ENCODE data around the gene NSG1.

Gene NSG1

DNA sequence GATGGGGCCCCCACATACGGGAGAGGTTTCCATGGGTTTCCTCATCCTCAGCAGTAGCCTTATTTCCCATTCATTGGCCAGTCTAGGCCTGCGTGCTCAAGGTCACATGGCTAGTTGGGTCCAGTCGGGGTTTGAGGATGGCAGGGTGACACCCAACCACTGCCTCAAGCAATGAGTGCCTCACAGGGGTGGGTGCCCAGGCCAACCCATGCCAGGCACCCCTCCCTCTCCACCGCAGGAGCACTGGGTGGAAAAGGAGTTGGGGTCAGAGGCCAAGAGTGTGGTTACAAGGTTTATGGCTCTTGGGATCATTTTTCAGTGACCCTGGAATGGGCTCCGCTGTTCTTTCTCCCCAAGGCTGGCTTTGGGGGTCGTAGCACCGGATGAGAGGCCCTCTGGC is 3.1 kb downstream of the NSG1 start:
- DNase-seq (ENCODE audit: low read depth), result no peak
- H3K4me3 ChIP-seq (ENCODE audit: control insufficient read depth, low read depth, low read length), result no peak overlapping the region
- TF ChIP-seq CTCF (conservative IDR thresholded peaks at IDR 0.05; ENCODE audit: control insufficient read depth, insufficient read depth, low read depth, low read length), result no peak

DNA sequence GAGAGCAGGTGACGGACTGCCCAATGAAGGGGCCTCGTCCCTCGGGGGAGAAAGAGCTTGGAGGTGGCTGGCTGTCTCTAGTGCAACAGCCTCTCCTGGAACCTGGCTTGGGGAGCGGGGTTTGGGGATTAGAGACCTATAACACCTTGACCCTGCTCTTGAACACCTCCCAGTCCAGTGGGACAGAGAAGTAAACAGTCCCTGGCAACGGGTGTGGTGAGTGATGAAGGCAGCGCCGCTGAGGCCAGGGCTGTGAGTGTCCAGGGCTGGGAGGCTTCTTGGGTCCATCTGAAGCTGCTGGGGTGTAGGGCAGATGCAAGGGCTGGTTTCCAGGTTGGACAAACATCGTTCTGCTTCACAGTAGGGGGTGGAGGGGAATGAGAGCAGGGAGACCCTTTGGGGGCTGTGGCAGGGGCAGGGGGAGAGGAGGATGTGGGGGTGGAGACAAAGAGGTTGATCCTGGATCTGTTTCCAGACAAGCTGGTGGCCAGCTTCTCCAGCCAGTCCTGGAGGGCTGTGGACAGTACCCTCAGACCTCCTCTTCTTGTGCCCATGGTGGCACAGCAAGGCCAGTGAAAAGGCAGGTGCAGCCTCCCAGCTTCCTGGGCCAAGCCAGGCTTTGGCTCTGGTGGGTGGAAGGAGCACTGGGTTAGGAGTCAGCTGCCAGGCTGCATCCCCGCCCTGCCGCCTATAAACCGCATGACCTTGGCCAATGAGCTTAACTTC is 3.8 kb downstream of the NSG1 start:
- DNase-seq (ENCODE audit: low read depth), result no peak
- TF ChIP-seq CTCF (conservative IDR thresholded peaks at IDR 0.05; ENCODE audit: control insufficient read depth, insufficient read depth, low read depth, low read length), result no peak
- no peak overlapping the region for H3K4me3 ChIP-seq (ENCODE audit: control insufficient read depth, low read depth, low read length)

- TF ChIP-seq CTCF (conservative IDR thresholded peaks at IDR 0.05; ENCODE audit: control insufficient read depth, insufficient read depth, low read depth, low read length), result no peak
- no peak overlapping the region for H3K4me3 ChIP-seq (ENCODE audit: control insufficient read depth, low read depth, low read length)
- DNase-seq (ENCODE audit: low read depth), result no peak
Observed at GRCh38 chr4:4391866-4392265, 5.0 kb downstream of the NSG1 start.

DNA sequence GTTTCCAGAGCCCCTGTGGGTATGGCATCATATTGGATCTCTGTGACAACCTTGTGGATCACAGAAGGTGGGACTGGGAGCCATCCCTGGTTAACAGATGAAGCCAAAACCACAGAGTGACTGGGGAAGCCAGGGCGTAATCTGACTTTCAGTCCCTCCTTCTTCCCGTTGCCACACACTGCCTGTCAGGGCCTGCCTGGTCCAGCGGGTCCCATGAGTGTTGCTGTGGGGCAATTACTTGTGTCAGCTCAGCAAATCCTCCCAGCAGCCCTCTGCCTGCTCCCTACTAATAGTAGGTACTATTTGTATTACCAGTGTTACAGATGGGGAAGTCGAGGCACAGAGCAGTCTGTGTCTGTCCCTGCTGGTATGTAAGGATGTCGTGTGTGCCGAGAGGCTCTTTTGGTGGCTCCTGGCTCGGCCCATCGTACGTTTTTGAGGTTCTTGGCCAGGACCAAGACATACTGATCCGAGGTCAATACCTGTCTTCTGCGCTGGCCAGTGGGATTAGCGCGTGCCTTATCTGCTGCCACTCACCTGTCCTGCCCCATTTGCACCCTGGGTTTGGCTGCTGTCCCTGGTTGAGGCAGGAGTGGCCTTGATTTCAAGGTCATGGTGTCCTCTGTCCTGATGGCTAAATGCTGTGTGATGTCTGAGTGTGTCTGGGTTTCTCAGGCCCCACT is 5.7 kb downstream of the NSG1 start:
- no peak for DNase-seq (ENCODE audit: low read depth)
- no peak for TF ChIP-seq CTCF (conservative IDR thresholded peaks at IDR 0.05; ENCODE audit: control insufficient read depth, insufficient read depth, low read depth, low read length)
- no peak overlapping the region for H3K4me3 ChIP-seq (ENCODE audit: control insufficient read depth, low read depth, low read length)

GRCh38 chr4:4394644-4395043 is 7.7 kb downstream of the NSG1 start:
- DNase-seq (ENCODE audit: low read depth), result peak; percentile 10
- no peak overlapping the region for H3K4me3 ChIP-seq (ENCODE audit: control insufficient read depth, low read depth, low read length)
- no peak for TF ChIP-seq CTCF (conservative IDR thresholded peaks at IDR 0.05; ENCODE audit: control insufficient read depth, insufficient read depth, low read depth, low read length)

- H3K4me3 ChIP-seq (ENCODE audit: control insufficient read depth, low read depth, low read length), result no peak overlapping the region
- no peak for DNase-seq (ENCODE audit: low read depth)
- no peak for TF ChIP-seq CTCF (conservative IDR thresholded peaks at IDR 0.05; ENCODE audit: control insufficient read depth, insufficient read depth, low read depth, low read length)
Observed at GRCh38 chr4:4395371-4395770, 8.5 kb downstream of the NSG1 start.
